ELF-1 (cell line): ENCODE measurements around the gene HNRNPH2.

Experiments used
- DNase-seq: peaks from one replicate; pipeline ENCODE4 v3.0.0-alpha.2; 2016; ENCODE audit warnings: low read depth, low spot score

The HNRNPH2 gene

DNA sequence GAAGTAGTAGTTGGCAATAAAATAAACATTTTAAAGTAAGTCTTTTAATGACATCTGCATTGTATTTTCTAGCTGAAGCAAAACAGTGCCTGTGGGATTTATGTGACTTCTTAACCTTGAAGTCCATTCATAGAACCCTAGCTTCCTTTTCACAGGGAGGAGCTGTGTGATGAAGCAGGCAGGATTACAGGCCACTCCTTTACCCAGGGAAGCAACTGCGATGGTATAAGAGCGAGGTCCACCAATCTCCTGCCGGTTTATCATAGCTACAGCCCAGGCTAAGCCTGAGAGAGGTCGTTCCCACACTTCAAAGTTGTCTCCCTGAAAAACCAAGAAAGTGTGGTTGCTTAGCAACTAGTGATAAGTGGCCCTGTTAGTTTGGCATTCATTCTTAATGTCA is 10.2 kb upstream of the HNRNPH2 start:
- DNase-seq = no peak

DNA sequence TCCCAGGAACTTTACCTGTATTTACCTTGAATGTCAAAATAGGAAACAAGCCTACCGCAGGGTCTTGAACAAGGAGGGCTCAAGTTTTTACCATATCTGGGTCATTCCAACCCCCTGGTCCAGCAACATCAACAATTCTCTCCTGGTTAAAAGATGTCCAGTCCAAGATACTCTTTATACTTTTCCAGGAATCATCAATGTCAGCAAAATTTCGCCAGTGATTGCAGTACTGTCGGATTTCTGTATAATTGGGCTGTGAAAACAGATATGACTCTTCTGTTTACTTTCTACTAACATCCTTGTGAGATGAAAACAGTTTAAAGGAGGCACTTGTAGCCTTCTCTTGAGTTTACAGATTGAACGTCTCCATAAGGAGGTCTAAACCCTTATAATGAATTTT is 9.3 kb upstream of the HNRNPH2 start:
- DNase-seq = no peak

DNA sequence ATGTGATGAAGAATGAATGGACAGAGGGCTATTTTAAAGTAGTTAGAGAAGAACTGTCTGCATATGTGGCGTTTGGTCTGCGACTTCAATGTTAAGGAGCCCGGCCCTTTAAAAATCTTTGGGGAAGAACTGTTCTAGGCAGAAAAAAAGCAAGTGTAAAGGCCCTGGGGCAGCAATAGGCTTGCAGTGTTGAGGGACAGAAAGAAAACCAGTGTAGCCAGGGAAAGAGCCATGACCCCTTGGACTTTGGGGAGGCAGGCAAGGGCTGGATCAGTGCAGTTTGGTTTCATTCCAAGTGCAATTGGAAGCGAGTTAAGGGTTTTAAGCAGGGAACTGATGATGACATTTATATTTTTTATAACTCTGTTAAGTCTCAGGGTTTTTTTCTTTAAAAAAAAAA is 8.2 kb upstream of the HNRNPH2 start:
- DNase-seq = no peak

DNA sequence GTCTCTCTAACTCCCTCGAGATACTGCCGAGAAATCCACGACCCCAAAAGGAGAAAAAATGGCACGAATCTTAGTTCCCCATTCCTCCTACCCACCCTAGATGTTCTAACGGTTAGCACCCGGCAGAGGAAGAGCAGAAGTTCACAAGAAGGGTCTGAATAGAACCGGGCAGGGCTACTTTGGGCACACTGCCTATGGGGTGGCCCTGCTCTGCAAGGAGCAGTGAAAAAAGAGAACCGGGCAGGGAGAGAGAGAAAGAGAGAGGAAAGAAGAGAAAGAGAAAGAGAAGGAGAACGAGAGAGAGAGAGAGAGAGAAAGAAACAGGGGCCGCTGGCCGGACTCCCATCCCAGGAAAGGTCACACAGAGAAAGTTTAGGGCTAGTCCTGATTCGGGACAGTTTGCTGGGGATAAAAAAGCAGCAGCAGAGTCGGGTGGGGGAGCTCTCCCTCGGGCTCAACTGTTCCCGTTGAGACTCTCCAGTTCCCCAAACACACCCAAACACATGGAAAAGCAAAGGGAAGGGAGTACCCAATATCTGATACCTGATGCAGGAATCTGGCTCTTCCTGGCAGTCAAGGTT is 765 bp upstream of the HNRNPH2 start:
- DNase-seq = no peak

DNA sequence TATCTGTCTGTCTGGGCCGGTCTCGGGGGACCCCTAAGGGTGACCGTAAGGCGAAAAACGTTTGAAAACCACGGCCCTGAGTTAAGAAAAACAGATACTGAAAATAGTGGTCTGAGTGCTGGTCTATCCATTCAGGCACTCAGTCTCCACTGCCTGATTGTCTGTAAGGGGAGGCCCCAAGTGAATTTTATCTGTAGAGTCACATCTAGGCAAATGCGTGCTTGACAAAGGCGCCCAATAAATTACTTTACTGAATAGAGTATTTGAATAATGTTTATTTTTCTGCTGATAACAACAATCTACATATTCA is 465 bp downstream of the HNRNPH2 start:
- no peak for DNase-seq

DNA sequence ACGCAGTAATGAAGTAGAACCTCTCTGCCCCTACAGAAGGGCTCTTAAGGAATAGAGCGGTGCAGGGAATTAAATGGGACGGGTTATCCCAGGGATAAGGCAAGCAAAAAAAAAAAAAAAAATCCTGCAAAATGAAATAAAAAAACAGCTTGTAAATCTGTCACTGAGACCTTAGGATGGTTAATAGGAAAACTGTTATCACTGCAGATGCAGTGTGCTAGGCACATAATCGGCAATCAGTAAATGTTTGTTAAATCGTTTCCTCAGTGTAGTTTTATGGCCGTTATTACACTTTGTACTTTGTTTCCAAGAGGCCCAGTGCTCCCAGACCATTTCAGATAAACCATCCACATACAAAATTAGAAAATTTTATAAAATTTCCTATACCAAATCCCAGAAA is 1.0 kb downstream of the HNRNPH2 start:
- peak; percentile 40 for DNase-seq

DNA sequence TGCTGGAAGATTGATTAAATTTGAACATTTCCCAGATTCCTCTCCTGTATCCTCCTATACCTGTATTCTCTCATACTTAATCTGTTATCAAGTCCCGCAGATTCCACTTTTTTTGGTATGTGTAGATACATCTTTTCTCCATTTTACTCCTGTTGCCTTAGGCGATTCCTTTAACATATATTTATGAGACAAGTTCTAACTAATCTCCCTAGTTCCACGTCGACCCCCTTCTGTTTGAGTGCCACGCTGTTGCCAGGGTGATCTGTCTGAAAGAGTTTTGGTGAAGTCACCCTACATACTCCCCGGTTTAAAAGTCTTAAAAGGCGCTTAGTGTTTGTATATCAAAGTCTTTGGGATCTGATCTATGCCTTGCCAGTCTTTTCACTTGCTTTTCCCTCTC is 2.4 kb downstream of the HNRNPH2 start:
- DNase-seq = no peak

DNA sequence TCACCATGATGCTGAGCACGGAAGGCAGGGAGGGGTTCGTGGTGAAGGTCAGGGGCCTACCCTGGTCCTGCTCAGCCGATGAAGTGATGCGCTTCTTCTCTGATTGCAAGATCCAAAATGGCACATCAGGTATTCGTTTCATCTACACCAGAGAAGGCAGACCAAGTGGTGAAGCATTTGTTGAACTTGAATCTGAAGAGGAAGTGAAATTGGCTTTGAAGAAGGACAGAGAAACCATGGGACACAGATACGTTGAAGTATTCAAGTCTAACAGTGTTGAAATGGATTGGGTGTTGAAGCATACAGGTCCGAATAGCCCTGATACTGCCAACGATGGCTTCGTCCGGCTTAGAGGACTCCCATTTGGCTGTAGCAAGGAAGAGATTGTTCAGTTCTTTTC is 4.0 kb downstream of the HNRNPH2 start:
- no peak for DNase-seq

DNA sequence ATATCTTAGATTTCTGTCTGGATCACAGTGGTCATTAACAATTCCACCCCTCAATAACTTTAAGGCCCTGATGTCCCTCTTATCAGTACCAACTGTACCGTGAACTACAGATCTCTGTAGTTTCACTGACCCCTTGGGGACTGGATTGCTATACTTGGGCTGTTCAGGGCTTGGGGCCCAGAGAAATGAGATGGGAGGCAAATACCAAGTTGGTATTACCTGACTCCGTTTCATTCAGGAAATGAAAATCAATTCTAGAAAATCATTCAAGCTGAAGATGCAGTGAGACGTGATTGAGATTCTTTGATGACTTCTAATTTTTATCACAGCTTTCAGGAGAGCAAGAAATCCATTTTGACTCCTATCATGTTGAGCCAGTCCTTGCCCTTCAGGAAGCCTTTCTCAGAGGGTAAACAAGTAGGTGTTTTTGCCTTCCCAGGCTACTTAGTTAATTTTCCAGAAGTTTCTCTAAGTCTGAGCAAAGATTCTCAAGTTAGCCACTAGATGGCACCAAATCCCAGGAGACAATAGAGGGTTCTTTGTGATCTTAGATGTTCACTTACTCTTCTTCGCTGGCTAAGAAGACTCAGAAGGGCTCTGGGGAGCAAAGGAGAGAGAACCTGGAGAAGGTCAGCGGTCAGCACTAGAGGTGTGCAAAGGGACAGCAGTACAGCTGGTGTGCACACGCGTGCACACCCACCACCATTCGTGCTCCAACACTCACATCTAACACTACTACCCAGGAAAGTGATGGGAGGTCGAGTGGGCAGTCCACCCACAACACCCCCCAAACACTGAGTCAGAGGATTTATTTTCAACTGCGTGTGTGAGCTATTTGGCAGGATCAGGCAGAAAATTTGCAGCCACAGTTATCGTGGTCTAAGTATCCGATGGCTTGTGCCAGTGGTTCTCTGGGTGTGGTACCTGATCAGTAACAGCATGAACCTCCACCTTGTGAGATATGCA is 7.4 kb downstream of the HNRNPH2 start:
- DNase-seq = peak; percentile 70

DNA sequence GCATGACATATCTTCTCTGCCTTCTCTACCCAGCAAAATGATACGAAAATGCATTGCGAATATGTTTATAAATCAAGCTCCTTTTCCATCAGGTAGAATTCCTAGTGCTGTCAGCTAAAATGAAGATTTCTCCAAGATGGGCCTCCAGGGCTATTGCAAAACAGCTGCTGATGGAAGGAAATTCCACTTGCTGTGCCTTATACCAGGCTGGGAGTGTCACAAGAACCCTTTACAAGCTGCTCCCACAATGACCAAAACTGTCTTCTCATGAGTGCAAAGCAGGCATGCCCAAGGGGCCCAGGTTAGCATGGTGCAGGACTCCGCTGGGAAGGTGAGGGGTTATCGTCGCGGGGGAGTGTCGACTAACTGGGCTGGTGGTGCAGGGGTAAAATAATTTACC is 8.7 kb downstream of the HNRNPH2 start:
- DNase-seq = no peak

DNA sequence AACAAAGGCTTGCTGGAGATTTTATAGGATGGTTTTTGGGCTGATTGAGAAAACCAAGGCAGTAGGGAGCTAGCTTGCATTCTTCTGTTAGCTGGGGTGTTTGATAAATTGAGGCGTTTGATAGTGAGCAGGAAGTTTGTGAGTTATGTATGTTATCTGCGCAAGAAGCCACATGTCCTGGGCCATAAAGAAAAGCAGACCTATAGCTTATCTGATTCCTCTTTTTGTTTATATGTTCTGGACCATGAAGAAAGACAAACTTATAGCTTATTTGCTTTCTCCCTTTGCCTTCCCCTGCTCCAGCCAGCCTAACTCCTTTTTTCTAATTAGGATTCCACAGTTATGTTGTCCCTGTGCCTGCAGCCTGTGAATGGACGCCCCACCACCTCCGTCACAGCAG is 9.2 kb downstream of the HNRNPH2 start:
- no peak for DNase-seq

DNA sequence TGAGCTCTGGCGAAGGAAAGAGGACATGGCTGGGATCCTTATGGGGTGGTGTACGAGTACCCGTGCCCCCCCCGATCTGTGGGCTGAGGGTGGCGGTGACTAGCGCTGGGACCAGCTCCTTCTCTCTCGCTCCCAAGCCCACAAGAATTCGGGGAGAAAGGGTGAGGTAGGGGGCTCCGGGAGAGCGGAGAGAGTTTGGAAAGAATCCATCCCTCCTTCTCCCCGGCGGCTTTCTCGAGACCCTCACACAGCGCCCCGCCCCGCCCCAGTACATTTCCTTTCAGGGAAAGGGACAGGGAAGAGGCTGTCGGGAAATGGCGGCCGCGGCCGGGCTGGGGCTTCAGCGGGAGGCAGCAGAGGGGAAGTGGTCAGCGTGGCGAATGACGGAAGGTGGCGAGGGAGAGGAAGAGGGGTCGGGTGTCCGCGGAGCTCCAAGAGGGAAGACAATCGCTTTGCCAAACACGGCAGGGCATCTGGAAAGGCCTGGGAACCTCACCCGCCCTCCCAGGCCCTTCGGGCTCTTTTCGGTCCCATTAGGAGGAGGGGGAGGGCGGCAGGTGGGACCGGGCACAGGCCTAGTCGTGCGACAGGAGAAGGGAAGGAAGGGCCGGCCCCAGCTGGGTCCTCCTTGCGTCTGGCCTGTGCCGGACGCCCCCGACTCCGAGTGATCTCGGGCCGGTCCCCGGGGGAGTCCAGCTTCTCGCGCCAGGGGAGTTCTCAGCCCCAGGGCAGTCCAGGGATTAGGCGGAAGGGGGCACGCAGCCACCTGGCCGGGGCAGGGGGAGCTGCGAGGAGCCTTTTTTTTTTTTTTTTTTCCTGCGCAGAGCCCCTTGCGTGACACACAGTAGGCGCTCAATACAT is 10.2 kb downstream of the HNRNPH2 start:
- peak; percentile 82 for DNase-seq

DNA sequence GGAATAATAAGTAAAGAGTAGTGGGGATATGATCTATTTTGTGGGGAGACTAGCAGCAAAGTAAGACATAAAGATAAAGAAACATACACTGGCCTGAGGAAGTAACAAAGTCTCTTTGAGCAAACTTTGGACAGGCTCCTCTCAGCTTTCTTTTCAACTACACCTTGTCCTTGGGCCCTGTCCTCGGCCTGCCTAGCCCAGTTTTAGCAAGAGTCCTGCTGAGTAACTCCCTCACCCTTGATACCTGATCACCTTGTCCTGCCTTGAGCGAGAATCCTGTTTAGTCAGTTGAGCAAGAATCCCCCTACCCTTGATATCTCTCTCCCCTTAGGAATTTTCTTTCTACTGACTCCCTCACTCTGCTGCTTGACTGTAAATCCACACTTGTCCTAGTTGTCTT is 11.5 kb downstream of the HNRNPH2 start:
- peak; percentile 69 for DNase-seq

DNA sequence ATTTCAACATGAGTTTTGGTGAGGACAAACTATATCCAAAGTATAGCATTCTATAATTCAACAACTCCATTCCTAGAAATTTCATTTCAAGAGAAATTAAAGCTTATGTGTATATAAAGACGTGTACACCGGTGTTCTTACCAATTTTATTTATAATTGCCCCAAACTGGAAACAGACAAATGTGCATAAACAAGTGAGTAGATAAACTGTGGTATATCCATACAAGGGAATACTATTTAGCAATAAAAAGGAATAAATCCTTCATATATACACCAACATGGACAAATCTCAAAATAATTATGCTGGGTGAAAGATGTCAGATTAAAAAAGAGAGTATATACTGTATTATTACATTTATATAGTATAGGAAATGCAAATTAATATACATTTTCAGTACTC is 19.9 kb downstream of the HNRNPH2 start:
- no peak for DNase-seq

DNA sequence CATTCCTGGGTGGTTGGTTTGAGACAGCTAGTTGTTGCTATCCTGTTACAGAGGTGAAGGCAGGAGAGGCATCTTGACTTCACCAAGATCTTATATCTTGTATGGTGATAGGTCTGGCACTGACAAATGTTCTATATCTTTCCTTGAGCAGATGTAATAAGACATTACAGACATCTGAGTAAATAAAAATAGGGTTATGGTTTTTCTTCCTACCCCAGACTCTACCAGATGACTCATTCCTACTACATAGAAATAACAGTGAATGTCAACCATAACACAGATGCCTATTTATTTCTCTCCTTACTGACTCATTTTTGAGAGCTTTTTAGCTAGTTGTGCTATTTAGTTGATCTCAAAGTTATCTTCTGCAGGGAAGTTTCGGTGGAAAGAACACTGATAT is 21.9 kb downstream of the HNRNPH2 start:
- no peak for DNase-seq

DNA sequence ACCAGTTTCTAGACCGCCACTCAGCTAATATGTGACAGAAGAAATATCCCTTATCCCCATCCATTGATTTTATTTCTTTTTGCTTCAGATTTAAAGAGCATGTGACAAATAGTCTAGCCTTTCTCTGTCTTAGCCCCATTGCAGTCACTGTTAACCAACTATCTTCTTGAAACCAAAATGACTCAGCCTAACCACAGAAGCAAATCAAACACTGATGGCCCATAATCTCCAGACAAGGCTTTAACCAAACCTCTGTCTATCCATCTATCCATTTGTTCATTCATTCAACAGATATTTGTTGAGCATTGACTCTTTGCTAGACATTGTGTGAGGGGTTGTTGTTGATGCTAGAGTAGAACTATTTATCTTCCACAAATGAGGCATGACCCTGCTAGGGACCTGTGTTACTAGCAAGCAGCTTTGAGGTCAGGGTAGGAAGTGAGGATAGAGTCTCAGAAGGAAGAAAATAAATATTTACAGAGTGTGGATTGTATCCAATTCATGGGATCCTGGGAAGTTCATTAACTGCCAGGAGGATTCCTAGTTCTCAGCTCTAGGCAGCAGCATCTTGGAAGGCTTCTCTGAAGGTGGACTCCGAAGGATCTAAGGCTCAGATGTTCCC is 22.5 kb downstream of the HNRNPH2 start:
- no peak for DNase-seq

DNA sequence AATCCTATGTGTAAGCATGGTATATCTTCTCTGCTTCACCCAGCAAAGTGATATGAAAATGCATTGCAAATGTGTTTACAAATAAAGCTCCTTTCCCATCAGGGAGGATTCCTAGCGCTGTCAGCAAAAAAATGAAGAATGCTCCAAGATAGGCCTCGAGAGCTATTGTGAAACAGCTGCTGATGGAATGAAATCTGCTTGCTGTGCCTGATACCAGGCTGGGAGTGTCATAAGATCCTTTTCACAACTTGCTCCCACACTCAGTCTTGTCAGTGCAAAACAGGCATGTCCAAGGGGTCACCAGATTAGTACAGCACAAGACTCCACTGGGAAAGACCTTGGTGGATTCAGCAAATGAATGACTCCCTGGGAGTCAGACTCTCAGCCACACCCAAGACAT is 34.1 kb downstream of the HNRNPH2 start:
- no peak for DNase-seq

DNA sequence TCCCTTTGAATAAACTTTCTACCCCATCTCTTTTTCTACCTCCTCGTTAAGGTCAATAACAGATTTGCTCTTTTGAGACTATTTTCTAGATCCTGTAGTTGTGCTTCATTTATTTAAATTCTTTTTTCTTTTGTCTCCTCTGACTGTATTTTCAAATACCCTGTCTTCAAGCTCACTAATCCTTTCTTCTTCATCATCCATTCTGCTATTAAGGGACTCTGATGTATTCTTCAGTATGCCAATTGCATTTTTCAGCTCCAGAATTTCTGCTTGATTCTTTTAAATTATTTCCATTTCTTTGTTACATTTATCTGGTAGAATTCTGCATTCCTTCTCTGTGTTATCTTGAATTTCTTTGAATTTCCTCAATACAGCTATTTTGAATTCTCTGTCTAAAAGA is 41.3 kb downstream of the HNRNPH2 start:
- no peak for DNase-seq

DNA sequence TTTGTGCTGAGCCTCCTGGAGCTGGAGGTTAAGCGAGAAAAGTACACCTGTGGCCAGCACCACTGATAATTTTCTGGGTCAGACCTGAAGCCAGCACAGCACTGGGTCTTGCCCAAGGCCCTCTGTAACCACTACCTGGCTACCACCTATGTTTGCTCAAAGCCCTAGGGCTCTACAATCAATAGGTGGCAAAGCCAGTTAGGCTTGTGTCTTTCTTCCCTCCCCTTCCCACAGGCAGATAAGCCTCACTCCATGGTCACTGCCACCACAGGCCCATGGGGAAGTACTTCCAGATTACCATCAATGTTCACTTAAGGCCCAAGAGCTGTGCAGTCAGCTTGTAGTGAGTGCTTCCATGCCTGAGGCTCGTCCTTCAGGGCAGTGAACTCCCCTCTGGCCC is 42.1 kb downstream of the HNRNPH2 start:
- DNase-seq = peak; percentile 22

DNA sequence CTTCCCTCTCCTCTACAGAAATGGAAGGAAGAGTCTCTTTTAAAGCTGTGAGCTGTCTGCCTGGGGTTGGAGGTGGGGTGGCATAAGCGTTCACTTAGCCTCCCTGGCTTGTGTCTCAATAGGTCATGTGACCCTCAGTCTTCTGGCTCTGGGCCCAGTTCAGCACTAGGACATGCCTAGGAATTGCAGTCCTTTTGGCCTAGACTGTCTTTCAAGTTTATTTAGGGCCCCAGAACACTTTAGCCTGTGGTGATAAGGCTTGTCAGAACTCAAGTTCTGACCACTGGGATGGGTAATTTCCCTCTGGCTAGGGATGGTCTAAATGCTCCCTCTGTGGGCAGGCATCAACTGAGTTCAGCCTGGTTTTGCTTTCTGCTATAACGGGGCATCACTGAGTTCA is 42.9 kb downstream of the HNRNPH2 start:
- peak; percentile 8 for DNase-seq

DNA sequence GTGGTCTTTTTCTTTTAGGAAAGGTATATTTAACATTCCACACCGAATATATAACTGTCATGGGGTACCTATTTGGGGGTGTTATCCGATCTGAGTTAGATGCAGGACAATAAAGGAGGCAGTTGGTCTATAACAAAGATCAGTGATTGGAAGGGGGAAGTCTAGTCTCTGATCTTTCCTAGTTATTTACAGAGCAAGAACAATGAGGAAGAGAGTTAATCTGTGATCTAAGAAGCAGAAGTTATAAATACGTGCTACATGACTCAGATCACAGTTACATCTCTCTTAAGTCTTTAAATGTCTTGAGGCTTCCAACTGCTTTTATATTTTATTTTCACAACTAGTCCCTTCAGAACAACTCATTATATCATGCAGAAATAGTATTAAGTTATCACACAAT is 44.0 kb downstream of the HNRNPH2 start:
- no peak for DNase-seq

DNA sequence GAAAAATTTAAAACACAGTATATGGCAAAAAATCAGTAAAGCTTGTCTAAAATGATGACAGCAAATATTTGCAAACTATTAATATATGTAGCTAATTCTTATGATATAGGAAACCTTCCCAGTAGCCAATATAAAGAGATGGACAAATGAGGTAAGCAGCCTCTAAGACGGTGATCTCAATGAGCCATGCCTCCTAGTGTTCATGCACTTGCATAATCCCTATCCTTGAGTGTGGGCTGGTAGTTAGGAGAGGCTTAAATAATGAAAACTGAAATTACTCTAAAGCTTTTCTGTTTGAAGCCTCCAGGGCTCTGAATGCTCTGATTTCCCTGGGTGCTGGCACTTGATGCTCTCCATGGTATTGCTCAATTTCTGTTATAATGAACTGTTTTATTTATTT is 52.6 kb downstream of the HNRNPH2 start:
- no peak for DNase-seq
